ENCODE data around the gene MYOM1. TPM values are rescaled to one million over a fixed set of nuclear protein-coding genes. Genes with fewer than 3 reads are reported as not detected.

MYOM1 gene
- total and polyA plus RNA-seq, 7 donors, result 3.3 to 37.7 (median 17.3) TPM

DNA sequence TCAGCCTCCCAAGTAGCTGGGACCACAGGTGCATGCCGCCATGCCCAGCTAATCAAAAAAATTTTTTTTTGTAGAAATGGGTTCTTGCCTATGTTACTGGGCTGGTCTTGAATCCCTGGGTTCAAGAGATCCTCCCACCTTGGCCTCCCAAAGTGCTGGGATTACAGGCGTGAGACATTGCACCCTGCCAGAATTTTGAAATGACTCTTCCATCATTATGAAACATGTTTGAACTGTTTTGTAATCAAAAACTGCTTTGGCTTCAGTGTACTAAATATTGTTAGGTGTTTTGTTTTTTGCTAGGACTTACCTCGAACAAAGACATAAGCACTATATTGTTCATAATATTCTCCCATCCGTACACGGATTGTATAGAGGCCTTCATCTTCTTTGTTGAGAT is 55.8 kb downstream of the MYOM1 start:
- intact Hi-C loops (cut with DNase I), result no loop called here
- H3K27ac ChIP-seq, result no peak overlapping the region
- no peaks in the 10 kb centered on the region for H3K27me3 ChIP-seq
- H3K4me1 ChIP-seq, result no peaks in the 10 kb centered on the region
- peaks cover 0 to 51% (median 2%) of the 10 kb centered on the region in 4 donors for H3K36me3 ChIP-seq
- DNase-seq, result no peak
- TF ChIP-seq POLR2A (IDR thresholded peaks at IDR 0.05) (no peak), POLR2AphosphoS5 (IDR thresholded peaks at IDR 0.05) (no peak), EP300 (IDR thresholded peaks at IDR 0.05) (no peak)
- TF ChIP-seq, protein P1, sequence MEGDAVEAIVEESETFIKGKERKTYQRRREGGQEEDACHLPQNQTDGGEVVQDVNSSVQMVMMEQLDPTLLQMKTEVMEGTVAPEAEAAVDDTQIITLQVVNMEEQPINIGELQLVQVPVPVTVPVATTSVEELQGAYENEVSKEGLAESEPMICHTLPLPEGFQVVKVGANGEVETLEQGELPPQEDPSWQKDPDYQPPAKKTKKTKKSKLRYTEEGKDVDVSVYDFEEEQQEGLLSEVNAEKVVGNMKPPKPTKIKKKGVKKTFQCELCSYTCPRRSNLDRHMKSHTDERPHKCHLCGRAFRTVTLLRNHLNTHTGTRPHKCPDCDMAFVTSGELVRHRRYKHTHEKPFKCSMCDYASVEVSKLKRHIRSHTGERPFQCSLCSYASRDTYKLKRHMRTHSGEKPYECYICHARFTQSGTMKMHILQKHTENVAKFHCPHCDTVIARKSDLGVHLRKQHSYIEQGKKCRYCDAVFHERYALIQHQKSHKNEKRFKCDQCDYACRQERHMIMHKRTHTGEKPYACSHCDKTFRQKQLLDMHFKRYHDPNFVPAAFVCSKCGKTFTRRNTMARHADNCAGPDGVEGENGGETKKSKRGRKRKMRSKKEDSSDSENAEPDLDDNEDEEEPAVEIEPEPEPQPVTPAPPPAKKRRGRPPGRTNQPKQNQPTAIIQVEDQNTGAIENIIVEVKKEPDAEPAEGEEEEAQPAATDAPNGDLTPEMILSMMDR (IDR thresholded peaks at IDR 0.05), result no peak
- WGBS, 2 donors, result 79 to 85% methylated on average over 5 of the region's 5 CpGs
- no peak overlapping the region for H3K4me3 ChIP-seq
- no peaks in the 10 kb centered on the region for H3K9me3 ChIP-seq

DNA sequence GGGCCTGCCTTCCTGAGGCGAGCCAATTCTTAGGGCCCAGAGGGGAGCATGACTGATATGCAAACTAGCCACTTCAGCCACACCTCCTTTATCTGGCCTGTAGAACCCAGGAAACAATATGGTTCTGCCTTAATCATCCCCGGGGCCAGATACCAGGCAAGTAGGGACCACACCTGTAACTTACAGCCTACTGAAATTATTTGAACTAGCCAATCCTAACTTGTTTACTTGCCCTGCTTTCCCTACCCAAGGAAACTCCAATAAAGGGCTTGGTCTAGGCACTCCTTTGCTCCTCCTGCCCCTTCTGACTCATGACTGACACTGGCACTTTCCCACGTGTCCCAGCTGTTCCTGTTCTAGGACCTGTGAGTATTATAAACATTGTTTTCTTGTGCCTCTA is 57.6 kb downstream of the MYOM1 start:
- no peak for TF ChIP-seq POLR2AphosphoS5 (IDR thresholded peaks at IDR 0.05)
- 24 to 75% methylated on average over 3 of the region's 3 CpGs for WGBS, 2 donors
- Histone ChIP-seq H3K27ac (no peak overlapping the region), H3K4me1 (no peaks in the 10 kb centered on the region), H3K27me3 (no peaks in the 10 kb centered on the region), H3K36me3 (peaks cover 0 to 48% (median 2%) of the 10 kb centered on the region in 4 donors), H3K9me3 (no peaks in the 10 kb centered on the region), H3K4me3 (no peak overlapping the region)
- intact Hi-C loops (cut with DNase I), result no loop called here
- no peak for DNase-seq

DNA sequence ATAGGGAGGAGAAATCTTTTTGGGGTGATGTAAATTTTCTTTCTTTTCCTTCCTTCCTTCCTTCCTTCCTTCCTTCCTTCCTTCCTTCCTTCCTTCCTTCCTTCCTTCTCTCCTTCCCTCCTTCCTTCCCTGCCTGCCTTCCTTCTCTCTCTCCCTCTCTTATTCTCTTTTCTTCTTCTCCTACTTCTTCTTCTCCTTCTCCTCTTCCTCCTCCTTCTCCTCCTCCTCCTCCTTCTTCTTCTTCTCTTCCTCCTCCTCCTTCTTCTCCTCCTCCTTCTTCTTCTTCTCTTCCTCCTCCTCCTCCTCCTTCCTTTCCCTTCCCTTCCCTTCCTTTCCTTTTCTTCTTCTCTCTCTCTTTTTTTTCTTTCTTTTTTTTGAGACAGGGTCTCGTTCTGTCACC is 59.9 kb downstream of the MYOM1 start:
- TF ChIP-seq, protein P1 (IDR thresholded peaks at IDR 0.05), result no peak
- TF ChIP-seq POLR2AphosphoS5 (IDR thresholded peaks at IDR 0.05) (no peak), POLR2A (IDR thresholded peaks at IDR 0.05) (no peak), EP300 (IDR thresholded peaks at IDR 0.05) (no peak)
- no peaks in the 10 kb centered on the region for H3K27me3 ChIP-seq
- WGBS, 2 donors, result 82 to 88% methylated on average over 1 of the region's 1 CpG
- intact Hi-C loops (cut with DNase I), result no loop called here
- peaks cover 0 to 42% (median 2%) of the 10 kb centered on the region in 4 donors for H3K36me3 ChIP-seq
- DNase-seq, result no peak
- H3K4me3 ChIP-seq, result no peak overlapping the region
- H3K9me3 ChIP-seq, result no peaks in the 10 kb centered on the region
- no peak overlapping the region for H3K27ac ChIP-seq
- no peaks in the 10 kb centered on the region for H3K4me1 ChIP-seq

DNA sequence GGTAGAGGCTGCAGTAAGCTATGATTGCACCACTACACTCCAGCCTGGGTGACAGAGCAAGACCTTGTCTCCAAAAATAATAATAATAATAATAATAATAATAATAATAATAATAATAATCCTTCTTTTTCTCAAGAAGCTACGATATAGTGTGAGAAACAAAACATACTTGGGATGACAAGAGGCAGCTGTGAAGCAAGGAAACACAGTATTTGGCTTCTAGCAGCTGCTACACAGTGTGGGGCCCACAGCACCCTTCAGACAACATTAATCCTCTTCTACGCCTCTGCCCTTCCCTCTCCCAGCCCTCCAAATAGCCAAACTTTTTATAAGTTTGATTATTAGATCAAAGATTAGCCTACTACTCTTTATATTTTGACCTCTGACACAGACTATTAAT is 62.2 kb downstream of the MYOM1 start:
- Histone ChIP-seq H3K27me3 (no peaks in the 10 kb centered on the region), H3K4me1 (no peaks in the 10 kb centered on the region), H3K9me3 (no peaks in the 10 kb centered on the region), H3K4me3 (no peak overlapping the region), H3K27ac (no peak overlapping the region), H3K36me3 (peaks cover 0 to 24% (median 2%) of the 10 kb centered on the region in 4 donors)
- intact Hi-C loops (cut with DNase I), result no loop called here
- 88 to 90% methylated on average over 2 of the region's 2 CpGs for WGBS, 2 donors
- TF ChIP-seq, protein P1 (IDR thresholded peaks at IDR 0.05), result no peak
- TF ChIP-seq POLR2A (IDR thresholded peaks at IDR 0.05) (no peak), EP300 (IDR thresholded peaks at IDR 0.05) (no peak), POLR2AphosphoS5 (IDR thresholded peaks at IDR 0.05) (no peak)
- DNase-seq, result no peak

DNA sequence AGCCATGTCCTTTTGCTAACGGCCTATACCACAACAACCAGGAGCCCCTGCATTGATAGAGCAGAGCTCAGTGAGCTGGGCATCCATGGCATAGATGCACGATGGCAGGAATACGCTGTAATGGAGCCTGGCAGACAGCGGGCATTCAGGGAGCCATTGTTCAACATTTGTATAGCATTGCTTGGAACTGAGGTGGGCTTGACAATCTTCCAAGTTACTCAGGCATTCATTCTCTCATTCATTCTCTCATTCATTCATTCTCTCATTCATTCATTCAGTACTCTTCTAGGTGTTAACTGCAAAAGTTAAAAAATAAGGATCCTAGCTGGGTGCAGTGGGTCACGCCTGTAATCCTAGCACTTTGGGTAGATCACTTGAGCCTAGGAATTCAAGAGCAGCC is 62.7 kb downstream of the MYOM1 start:
- Histone ChIP-seq H3K27me3 (no peaks in the 10 kb centered on the region), H3K4me3 (no peak overlapping the region), H3K9me3 (no peaks in the 10 kb centered on the region), H3K4me1 (no peaks in the 10 kb centered on the region), H3K36me3 (peaks cover 0 to 21% (median 2%) of the 10 kb centered on the region in 4 donors), H3K27ac (no peak overlapping the region)
- no peak for DNase-seq
- TF ChIP-seq EP300 (IDR thresholded peaks at IDR 0.05) (no peak), POLR2A (IDR thresholded peaks at IDR 0.05) (no peak), POLR2AphosphoS5 (IDR thresholded peaks at IDR 0.05) (no peak)
- TF ChIP-seq, protein P1 (IDR thresholded peaks at IDR 0.05), result no peak
- 93 to 94% methylated on average over 5 of the region's 5 CpGs for WGBS, 2 donors
- intact Hi-C loops (cut with DNase I), result no loop called here

Measured in sigmoid colon (tissue), 7 donors.